ENCODE measurements around the gene KLHL22. TPM values are rescaled to one million over a fixed set of nuclear protein-coding genes. Genes with fewer than 3 reads are reported as not detected.

Gene KLHL22
- total and polyA plus RNA-seq, 2 of the 4 experiments (the other 2 are of a cell fraction) = 27.1 to 30.1 TPM

DNA sequence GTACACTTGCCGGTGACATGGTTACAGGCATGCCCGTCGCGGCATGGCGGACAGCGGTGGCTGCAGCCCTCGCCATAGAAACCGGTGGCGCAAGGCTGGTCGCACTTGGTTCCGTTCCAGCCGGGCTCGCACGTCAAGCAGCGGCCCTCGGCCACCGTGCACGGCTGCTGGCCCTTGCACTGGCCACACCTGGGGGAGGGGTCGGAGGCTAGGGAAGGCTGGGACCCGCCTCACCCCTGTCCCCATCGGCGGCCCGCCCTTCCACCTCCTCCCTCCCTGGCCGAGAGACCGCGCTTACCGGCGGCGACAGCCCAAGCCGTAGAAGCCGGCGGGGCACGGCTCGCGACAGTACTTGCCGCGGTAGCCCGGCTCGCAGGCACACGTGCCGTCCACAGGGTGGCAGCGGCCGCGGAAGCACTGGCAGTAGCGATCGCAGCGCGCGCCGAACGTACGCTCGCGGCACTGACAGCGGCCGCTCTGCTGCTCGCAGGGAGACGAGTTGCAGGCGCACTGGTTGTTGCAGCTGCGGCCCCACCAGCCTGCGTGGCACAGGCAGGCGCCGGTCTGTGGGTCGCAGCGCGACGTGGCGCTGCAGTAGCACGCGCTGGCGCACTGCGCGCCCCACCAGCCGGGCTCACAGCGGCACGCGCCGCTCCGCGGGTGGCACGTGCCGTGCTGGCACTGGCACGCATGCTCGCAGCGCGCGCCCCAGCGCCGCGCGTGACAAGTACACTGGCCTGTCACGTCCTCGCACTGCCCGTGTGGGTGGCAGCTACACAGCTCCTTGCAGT is 64.7 kb downstream of the KLHL22 start:
- intact Hi-C loops (cut with micrococcal nuclease) = no loop called here
- Histone ChIP-seq H3K27ac (ENCODE audit: insufficient read depth, low read length) (no peak overlapping the region), H3K36me3 (ENCODE audit: control insufficient read depth, insufficient read depth, low read length) (peaks cover 44% of the 10 kb centered on the region), H2AK5ac (ENCODE audit: low read depth, low read length) (no peak overlapping the region), H3K4me3 (ENCODE audit: insufficient read depth, low read depth, low read length) (no peak overlapping the region), H3K4ac (ENCODE audit: low read depth, low read length) (no peak overlapping the region), H2AK9ac (replicated peaks; ENCODE audit: low read depth, low read length, poor library complexity) (no peak overlapping the region), H3K27me3 (ENCODE audit: control insufficient read depth, insufficient read depth, low read length) (no peaks in the 10 kb centered on the region), H3K9ac (ENCODE audit: low read depth, low read length) (no peak overlapping the region), H3K4me1 (ENCODE audit: control insufficient read depth, insufficient read depth, low read length) (peaks cover 17% of the 10 kb centered on the region), H3K4me2 (ENCODE audit: low read depth, low read length) (no peak overlapping the region), H2AFZ (replicated peaks; ENCODE audit: low read length, poor library complexity) (no peak overlapping the region), H4K5ac (ENCODE audit: low read depth, low read length) (no peak overlapping the region), H3K14ac (replicated peaks; ENCODE audit: low read depth, low read length) (no peak overlapping the region), H4K20me1 (ENCODE audit: insufficient read depth, low read length) (peaks cover 86% of the 10 kb centered on the region), H3K9me3 (ENCODE audit: control insufficient read depth, insufficient read depth, low read length) (no peaks in the 10 kb centered on the region), H2BK120ac (ENCODE audit: low read depth, low read length) (no peak overlapping the region), H2BK15ac (ENCODE audit: low read depth, low read length) (no peak overlapping the region), H2BK20ac (ENCODE audit: low read depth, low read length) (no peak overlapping the region), H3K18ac (ENCODE audit: low read depth, low read length) (no peak overlapping the region), H3K56ac (ENCODE audit: extremely low read depth, insufficient read depth, low read length) (no peak overlapping the region), H4K91ac (ENCODE audit: insufficient read depth, low read depth, low read length) (no peak overlapping the region), H3K79me1 (ENCODE audit: low read depth in 1 of 2, low read length in 2 of 2) (peaks cover 7 to 80% of the 10 kb centered on the region in 2 experiments; a peak in 3 of 4 replicates), H3K23ac (ENCODE audit: low read depth, low read length) (no peak overlapping the region), H4K8ac (ENCODE audit: low read depth in 2 of 2, low read length in 2 of 2) (no peak overlapping the region), H2BK5ac (ENCODE audit: low read depth, low read length, poor library complexity, severe bottlenecking) (no peak overlapping the region), H3K9me1 (ENCODE audit: insufficient read depth, low read length) (peaks cover 28% of the 10 kb centered on the region)
- no TSS peak for BruUV-seq (replicated peaks)
- in situ Hi-C loops (cut with MboI; ENCODE audit: low sequenced_read_pairs) = no loop called here
- WGBS, 2 experiments (ENCODE audit: extremely low coverage in 2 of 2, insufficient read length in 1 of 2) = 69% methylated on average over 79 of the region's 94 CpGs; no CpG with 5 or more reads in 1 of the 2 experiments
- ChIA-PET CTCF (no interaction called here), POLR2A (ENCODE audit: unreplicated experiment) (no interaction called here)
- DNase-seq = no peak
- no peak for ATAC-seq (ENCODE audit: low read depth)
- TF ChIP-seq MXI1 (IDR thresholded peaks at IDR 0.05; ENCODE audit: borderline replicate concordance, low read depth, low read length) (no peak), RCOR1 (IDR thresholded peaks at IDR 0.05; ENCODE audit: insufficient replicate concordance, low read length) (no peak), NFE2L2 (IDR thresholded peaks at IDR 0.05; ENCODE audit: low read depth, low read length) (no peak), SMC3 (IDR thresholded peaks at IDR 0.05; ENCODE audit: low read depth, low read length) (no peak), MAFK (IDR thresholded peaks at IDR 0.05; ENCODE audit: low read depth, low read length) (no peak), POLR2A (IDR thresholded peaks at IDR 0.05; ENCODE audit: low read depth, low read length) (no peak), FOS (IDR thresholded peaks at IDR 0.05; ENCODE audit: low read depth, low read length) (no peak), RFX5 (IDR thresholded peaks at IDR 0.05; ENCODE audit: low read depth, low read length) (no peak), BHLHE40 (IDR thresholded peaks at IDR 0.05; ENCODE audit: low read depth, low read length) (no peak), MAZ (IDR thresholded peaks at IDR 0.05; ENCODE audit: borderline replicate concordance, low read depth, low read length) (no peak), CHD1 (IDR thresholded peaks at IDR 0.05; ENCODE audit: low read depth, low read length) (no peak), CEBPB (IDR thresholded peaks at IDR 0.05; ENCODE audit: low read depth, low read length) (no peak), RAD21 (IDR thresholded peaks at IDR 0.05; ENCODE audit: low read length) (no peak)
- TF ChIP-seq, protein P1, sequence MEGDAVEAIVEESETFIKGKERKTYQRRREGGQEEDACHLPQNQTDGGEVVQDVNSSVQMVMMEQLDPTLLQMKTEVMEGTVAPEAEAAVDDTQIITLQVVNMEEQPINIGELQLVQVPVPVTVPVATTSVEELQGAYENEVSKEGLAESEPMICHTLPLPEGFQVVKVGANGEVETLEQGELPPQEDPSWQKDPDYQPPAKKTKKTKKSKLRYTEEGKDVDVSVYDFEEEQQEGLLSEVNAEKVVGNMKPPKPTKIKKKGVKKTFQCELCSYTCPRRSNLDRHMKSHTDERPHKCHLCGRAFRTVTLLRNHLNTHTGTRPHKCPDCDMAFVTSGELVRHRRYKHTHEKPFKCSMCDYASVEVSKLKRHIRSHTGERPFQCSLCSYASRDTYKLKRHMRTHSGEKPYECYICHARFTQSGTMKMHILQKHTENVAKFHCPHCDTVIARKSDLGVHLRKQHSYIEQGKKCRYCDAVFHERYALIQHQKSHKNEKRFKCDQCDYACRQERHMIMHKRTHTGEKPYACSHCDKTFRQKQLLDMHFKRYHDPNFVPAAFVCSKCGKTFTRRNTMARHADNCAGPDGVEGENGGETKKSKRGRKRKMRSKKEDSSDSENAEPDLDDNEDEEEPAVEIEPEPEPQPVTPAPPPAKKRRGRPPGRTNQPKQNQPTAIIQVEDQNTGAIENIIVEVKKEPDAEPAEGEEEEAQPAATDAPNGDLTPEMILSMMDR (conservative IDR thresholded peaks at IDR 0.05; ENCODE audit: low read depth, low read length) = no peak
- TF ChIP-seq, protein P2, sequence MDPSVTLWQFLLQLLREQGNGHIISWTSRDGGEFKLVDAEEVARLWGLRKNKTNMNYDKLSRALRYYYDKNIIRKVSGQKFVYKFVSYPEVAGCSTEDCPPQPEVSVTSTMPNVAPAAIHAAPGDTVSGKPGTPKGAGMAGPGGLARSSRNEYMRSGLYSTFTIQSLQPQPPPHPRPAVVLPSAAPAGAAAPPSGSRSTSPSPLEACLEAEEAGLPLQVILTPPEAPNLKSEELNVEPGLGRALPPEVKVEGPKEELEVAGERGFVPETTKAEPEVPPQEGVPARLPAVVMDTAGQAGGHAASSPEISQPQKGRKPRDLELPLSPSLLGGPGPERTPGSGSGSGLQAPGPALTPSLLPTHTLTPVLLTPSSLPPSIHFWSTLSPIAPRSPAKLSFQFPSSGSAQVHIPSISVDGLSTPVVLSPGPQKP (IDR thresholded peaks at IDR 0.05; ENCODE audit: borderline replicate concordance, low read depth, low read length) = no peak
- TF ChIP-seq, protein P3, sequence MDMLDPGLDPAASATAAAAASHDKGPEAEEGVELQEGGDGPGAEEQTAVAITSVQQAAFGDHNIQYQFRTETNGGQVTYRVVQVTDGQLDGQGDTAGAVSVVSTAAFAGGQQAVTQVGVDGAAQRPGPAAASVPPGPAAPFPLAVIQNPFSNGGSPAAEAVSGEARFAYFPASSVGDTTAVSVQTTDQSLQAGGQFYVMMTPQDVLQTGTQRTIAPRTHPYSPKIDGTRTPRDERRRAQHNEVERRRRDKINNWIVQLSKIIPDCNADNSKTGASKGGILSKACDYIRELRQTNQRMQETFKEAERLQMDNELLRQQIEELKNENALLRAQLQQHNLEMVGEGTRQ (IDR thresholded peaks at IDR 0.05; ENCODE audit: low read depth, low read length) = no peak
- dilution Hi-C loops (cut with HindIII; ENCODE audit: low sequenced_read_pairs, unreplicated experiment) = no loop called here

All from IMR-90 (cell line).